ENCODE measurements around the gene SART3.
"Not testable (repeated sequence)": the region's sequence is repeated elsewhere in the genome, so short reads cannot be mapped to it uniquely, and the experiment has no call there.

The SART3 gene

DNA sequence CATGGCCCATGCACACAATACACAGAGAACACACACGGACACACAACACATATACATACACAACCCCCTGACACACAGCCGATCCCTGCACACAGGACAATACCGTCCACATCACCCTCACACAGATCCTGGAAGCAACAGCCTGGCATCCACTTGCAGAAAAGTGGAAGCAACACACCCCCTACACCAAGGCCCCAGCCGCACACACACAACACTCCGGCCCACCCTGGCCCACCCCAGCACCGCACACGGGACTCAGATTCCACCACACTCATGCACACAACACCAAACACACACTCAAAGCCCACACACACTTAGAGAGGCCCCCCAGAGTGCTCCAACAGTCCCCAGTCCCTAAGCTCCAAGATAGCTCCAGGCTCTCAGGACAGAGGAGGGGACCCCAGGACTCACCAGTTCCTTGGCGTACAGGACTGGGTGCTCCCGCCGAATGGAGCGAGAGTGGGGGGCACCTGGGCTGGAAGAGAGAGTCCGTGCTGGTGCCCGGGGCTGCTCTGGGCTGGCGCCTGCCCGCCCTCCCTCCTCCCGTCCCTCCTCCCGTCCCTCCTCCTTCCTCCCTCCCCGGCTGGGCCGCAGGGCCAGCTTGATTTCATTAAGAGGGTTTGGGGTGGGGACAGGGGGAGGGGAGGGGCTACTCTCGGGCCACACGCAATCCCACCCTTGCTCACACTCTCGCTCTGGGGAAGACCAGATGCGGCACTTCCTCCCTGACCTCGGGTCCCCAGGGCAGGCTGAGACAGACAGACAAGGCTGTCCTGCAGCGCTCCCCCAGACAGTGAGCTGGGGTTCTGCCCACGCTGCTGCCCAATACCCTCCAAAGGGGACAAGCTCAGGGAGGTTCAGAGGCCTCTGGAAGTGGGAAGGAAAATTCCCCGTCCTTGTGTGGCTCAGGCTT lies 36.8 kb upstream of the SART3 start, which contains the start of gene TMEM119:
Gene TMEM119 (minus strand): TSS at position 526 of the 913 bp plus-strand sequence. CDS start 5,701 bp downstream, outside the sequence.
- peak; percentile 8 for DNase-seq

DNA sequence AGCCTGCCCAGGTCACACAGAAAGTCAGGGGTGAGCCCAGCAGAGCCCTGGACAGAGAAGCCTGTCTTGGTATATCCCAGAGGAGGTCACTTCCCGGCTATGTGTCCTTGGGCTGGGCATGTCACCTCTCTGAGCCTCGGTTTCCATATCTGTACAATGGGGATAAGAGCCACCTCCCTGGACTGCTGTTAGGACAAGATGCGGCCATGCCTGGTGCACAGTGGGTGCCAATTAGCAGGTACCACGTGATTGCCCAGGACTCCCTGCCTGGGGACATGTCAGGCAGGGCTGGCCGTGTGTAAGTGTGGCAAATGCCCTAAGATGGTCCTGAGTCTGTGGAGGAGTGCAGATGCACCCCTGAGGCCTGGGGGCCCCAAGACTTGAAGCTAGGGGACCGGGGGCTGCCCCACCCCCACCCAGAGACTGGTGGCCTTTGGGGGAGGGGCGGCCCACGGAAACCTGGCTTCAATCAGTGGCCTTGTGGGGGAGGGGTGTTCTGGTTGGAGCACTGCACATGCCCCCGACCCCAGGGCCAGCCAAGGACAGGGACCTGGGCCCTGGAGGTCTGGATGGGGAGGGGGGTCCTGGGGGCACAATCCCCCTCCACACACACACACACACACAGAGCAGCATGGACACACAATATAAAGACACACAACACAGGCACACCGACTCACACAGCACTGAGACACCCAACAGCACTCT lies 36.0 kb upstream of the SART3 start:
- DNase-seq, result no peak

DNA sequence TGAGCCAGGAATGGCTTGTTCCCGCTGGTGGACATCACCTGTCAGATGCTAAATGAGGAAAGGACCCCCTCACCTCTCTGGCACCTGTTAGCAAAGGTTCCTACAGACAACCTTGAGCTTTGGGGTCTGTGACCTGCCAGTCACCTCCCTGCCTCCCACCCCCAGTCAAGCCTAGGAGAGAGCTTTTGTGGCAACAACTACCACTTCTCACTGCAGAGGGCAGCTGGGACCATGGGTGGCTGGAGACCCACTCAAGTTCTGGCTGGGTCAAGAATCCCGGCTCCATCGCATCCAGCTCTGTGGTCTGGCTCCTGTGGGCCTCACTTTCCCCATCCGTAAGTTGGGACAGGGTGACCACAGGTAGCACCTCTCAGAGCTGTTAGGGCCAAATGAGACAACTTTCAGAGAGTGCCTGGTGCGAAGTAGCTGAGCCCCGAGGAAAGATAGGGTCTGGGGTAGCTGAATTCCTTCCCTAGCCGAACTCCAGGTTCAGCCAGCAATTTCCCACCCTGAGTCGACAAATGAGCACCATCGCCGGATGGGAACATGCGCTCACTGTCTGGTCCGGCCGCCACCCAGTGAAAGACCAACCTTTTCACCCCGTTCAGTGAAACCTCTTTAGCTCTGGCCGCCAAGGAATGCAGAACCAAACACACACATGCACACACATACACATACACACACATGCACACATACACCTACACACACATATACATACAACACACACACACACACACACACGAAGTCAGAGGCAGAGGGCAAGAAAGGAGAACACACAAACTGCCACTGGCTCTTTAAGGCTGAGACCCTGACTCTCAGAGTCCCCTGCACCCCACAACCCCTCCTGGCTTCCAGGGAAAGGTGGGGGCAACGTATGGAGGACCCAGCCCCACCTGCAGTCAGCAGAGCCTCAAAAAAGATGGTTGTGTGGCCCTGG lies 35.0 kb upstream of the SART3 start:
- no peak for DNase-seq

- no peak for DNase-seq
Observed at GRCh38 chr12:108594960-108595710, 34.2 kb upstream of the SART3 start.

- DNase-seq, result no peak
Observed at GRCh38 chr12:108594323-108594903, 33.4 kb upstream of the SART3 start.

- no peak for DNase-seq
Observed at GRCh38 chr12:108592033-108592909, 31.3 kb upstream of the SART3 start.

GRCh38 chr12:108591267-108591980 lies 30.5 kb upstream of the SART3 start:
- DNase-seq, result no peak

GRCh38 chr12:108590463-108590862 lies 29.5 kb upstream of the SART3 start:
- not testable (repeated sequence) for DNase-seq

DNA sequence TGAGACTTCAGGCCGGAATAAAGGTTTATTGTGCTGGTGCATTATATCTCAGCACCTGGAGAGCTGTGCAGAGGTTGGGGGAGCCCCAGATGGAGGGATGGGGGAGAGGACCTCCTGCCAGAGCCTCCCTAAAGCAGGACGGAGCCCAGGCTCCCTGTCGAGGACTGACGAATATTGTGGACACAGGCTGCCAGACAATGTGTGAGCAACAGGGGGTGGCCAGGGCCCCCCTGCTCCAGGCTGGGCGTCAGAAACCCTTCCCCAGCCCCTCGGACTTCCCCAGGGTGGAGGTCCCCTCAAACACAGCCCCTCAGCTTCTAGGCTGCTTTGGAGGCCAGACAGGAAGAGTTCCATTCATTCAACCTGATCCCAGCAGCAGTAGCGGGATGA lies 28.9 kb upstream of the SART3 start:
- DNase-seq, result no peak

- DNase-seq, result no peak
Observed at GRCh38 chr12:108589028-108589839, 28.3 kb upstream of the SART3 start.

GRCh38 chr12:108587826-108588225 lies 26.9 kb upstream of the SART3 start:
- DNase-seq, result no peak

DNA sequence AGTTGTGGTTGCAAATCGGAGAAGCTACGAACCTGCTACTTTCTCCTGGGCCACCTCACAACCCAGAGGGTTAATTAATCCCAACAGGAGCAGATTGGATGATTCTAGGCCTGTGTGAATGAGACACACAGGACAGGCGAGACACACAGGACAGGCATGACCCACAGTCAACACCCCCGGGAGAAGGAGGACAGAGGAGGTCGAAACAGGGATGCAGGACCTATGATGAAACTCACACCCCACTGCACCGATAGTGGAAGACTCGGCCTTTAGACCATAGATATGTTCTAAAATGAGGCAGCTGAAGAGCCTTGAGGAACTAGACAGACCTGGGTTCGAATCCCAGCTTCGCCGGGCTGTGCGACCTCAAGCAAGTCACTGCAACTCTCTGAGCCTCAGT lies 25.3 kb upstream of the SART3 start:
- no peak for DNase-seq

GRCh38 chr12:108585864-108586263 lies 24.9 kb upstream of the SART3 start:
- no peak for DNase-seq

DNA sequence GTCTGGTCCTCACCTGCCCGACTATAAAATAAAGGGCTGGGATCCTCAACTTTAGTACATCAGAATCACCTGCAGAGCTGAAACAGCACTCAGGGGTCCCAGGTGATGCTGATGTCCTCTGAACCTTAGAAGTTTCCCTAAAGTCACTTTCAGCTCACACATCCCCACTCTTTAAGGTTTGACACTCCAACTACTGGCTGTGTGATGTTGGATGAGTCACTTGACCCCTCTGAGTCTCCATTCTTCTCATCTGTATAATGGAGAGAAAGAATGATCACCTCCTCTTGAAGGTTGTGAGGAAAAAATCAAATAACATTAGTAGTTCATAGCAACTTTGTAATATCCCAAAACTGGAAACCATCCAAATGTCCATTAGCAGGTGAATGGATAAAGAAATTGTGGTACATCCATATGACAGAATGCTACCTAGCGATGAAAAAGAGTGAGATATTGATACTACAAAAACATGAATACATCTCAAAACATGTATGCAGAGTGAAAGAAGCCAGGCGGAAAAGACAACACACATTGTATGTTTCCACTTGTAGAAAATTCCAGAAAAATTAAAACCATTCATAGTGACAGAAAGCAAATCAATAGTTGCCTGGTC lies 23.6 kb upstream of the SART3 start:
- no peak for DNase-seq

- DNase-seq, result no peak
Observed at GRCh38 chr12:108583991-108584390, 23.0 kb upstream of the SART3 start.

DNA sequence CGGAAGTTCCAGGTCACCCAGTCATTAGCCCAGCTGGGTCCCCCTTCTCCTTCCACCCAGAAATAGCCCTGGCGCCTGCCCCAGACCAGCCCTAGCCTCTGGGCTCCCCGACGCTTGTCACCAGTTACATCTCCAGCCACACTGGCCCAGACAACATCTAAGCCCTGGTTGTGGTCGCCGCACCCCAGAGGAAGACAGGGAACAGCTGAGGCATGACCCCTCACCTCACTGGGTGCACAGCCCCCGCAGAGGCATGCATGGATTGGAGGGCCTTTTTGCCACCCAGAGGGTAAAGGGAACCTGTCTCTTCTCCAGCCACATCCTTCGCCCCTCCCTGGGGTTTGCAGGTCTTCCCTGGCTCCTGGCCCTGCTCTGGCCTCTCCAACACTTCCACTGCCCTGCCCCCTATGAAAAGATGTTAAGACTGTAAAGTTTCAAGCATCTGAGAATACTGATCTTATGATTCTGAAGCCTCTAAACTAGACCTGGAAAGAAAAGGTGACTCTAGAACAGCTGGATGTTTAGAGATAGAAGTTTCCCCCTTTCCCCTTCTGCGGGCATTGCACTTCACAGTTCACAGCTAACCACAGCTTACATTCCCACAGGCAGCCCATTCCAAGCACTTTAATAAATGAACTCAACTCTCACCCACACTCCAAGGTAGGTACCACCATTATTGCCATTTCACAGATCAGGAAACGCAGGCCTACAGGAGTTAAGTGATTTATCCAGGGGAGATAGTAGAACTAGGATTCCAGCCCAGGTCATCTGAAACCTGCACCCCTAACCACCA lies 22.2 kb upstream of the SART3 start:
- no peak for DNase-seq

- no peak for DNase-seq
Observed at GRCh38 chr12:108582509-108582908, 21.5 kb upstream of the SART3 start.

All from MV-4-11 (cell line).